Measurements from ENCODE around the gene CD200R1. TPM values are rescaled to one million over a fixed set of nuclear protein-coding genes. Genes with fewer than 3 reads are reported as not detected.

CD200R1 gene
- total and polyA plus RNA-seq, 2 experiments from 2014 or later: 0.18 to 0.28 TPM

DNA sequence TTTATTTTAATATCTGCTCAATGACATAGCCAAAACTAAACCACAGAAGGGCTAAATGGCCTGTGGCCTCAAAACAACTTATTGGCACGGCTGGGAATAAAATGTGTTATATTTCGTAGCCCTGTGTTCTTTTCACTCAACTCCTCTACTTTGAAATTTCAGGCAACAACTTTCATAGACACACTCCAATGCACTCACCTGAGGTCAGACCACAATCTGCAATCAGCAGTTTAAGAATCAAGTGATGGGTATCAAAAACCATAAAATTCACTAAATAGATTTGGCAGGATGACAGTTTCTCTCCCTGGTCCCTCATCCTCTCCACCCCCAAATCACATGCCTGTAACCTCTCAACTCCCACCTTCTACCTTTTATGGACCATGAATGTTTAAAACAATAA is 2.0 kb upstream of the CD200R1 start:
- no peaks in the 10 kb centered on the region for H3K9me3 Mint-ChIP-seq
- TF ChIP-seq STAT1 (IDR thresholded peaks at IDR 0.05; ENCODE audit: unreplicated experiment) (no peak), NANOG (IDR thresholded peaks at IDR 0.05; ENCODE audit: borderline replicate concordance) (no peak), POLR2AphosphoS5 (IDR thresholded peaks at IDR 0.05; ENCODE audit: low read depth) (no peak), EZH2 (IDR thresholded peaks at IDR 0.05; ENCODE audit: low read depth, unreplicated experiment) (no peak), ZNF331 (CRISPR knock-in tag; IDR thresholded peaks at IDR 0.05; ENCODE audit: low read depth) (no peak), CREB1 (CRISPR knock-in tag; IDR thresholded peaks at IDR 0.05; ENCODE audit: low read depth) (no peak), EZH2phosphoT487 (IDR thresholded peaks at IDR 0.05; ENCODE audit: unreplicated experiment) (no peak), JUNB (IDR thresholded peaks at IDR 0.05; ENCODE audit: unreplicated experiment) (no peak), ETS1 (IDR thresholded peaks at IDR 0.05) (no peak), REST (IDR thresholded peaks at IDR 0.05; ENCODE audit: unreplicated experiment) (no peak), ZNF114 (CRISPR knock-in tag; IDR thresholded peaks at IDR 0.05) (no peak)
- TF ChIP-seq, protein P1, sequence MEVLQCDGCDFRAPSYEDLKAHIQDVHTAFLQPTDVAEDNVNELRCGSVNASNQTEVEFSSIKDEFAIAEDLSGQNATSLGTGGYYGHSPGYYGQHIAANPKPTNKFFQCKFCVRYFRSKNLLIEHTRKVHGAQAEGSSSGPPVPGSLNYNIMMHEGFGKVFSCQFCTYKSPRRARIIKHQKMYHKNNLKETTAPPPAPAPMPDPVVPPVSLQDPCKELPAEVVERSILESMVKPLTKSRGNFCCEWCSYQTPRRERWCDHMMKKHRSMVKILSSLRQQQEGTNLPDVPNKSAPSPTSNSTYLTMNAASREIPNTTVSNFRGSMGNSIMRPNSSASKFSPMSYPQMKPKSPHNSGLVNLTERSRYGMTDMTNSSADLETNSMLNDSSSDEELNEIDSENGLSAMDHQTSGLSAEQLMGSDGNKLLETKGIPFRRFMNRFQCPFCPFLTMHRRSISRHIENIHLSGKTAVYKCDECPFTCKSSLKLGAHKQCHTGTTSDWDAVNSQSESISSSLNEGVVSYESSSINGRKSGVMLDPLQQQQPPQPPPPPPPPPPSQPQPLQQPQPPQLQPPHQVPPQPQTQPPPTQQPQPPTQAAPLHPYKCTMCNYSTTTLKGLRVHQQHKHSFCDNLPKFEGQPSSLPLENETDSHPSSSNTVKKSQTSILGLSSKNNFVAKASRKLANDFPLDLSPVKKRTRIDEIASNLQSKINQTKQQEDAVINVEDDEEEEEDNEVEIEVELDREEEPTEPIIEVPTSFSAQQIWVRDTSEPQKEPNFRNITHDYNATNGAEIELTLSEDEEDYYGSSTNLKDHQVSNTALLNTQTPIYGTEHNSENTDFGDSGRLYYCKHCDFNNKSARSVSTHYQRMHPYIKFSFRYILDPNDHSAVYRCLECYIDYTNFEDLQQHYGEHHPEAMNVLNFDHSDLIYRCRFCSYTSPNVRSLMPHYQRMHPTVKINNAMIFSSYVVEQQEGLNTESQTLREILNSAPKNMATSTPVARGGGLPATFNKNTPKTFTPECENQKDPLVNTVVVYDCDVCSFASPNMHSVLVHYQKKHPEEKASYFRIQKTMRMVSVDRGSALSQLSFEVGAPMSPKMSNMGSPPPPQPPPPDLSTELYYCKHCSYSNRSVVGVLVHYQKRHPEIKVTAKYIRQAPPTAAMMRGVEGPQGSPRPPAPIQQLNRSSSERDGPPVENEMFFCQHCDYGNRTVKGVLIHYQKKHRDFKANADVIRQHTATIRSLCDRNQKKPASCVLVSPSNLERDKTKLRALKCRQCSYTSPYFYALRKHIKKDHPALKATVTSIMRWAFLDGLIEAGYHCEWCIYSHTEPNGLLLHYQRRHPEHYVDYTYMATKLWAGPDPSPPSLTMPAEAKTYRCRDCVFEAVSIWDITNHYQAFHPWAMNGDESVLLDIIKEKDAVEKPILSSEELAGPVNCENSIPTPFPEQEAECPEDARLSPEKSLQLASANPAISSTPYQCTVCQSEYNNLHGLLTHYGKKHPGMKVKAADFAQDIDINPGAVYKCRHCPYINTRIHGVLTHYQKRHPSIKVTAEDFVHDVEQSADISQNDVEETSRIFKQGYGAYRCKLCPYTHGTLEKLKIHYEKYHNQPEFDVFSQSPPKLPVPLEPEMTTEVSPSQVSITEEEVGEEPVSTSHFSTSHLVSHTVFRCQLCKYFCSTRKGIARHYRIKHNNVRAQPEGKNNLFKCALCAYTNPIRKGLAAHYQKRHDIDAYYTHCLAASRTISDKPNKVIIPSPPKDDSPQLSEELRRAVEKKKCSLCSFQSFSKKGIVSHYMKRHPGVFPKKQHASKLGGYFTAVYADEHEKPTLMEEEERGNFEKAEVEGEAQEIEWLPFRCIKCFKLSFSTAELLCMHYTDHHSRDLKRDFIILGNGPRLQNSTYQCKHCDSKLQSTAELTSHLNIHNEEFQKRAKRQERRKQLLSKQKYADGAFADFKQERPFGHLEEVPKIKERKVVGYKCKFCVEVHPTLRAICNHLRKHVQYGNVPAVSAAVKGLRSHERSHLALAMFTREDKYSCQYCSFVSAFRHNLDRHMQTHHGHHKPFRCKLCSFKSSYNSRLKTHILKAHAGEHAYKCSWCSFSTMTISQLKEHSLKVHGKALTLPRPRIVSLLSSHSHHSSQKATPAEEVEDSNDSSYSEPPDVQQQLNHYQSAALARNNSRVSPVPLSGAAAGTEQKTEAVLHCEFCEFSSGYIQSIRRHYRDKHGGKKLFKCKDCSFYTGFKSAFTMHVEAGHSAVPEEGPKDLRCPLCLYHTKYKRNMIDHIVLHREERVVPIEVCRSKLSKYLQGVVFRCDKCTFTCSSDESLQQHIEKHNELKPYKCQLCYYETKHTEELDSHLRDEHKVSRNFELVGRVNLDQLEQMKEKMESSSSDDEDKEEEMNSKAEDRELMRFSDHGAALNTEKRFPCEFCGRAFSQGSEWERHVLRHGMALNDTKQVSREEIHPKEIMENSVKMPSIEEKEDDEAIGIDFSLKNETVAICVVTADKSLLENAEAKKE (CRISPR knock-in tag; IDR thresholded peaks at IDR 0.05): no peak
- TF ChIP-seq, protein P2, sequence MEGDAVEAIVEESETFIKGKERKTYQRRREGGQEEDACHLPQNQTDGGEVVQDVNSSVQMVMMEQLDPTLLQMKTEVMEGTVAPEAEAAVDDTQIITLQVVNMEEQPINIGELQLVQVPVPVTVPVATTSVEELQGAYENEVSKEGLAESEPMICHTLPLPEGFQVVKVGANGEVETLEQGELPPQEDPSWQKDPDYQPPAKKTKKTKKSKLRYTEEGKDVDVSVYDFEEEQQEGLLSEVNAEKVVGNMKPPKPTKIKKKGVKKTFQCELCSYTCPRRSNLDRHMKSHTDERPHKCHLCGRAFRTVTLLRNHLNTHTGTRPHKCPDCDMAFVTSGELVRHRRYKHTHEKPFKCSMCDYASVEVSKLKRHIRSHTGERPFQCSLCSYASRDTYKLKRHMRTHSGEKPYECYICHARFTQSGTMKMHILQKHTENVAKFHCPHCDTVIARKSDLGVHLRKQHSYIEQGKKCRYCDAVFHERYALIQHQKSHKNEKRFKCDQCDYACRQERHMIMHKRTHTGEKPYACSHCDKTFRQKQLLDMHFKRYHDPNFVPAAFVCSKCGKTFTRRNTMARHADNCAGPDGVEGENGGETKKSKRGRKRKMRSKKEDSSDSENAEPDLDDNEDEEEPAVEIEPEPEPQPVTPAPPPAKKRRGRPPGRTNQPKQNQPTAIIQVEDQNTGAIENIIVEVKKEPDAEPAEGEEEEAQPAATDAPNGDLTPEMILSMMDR (conservative IDR thresholded peaks at IDR 0.05; ENCODE audit: low read depth in 2 of 2): no peak
- Histone ChIP-seq H3K79me2 (replicated peaks; ENCODE audit: insufficient read depth) (no peaks in the 10 kb centered on the region), H3K36me3 (ENCODE audit: insufficient read depth) (no peaks in the 10 kb centered on the region), H3K9me2 (ENCODE audit: insufficient read depth) (no peaks in the 10 kb centered on the region), H4K20me1 (replicated peaks; ENCODE audit: insufficient read depth) (no peaks in the 10 kb centered on the region), H3K27me3 (ENCODE audit: insufficient read depth) (no peaks in the 10 kb centered on the region), H3K4me3 (no peak overlapping the region), H3K4me1 (ENCODE audit: insufficient read depth) (no peaks in the 10 kb centered on the region), H2AFZ (no peak overlapping the region), H3K4me2 (no peak overlapping the region), H3K27ac (ENCODE audit: low read depth) (no peak overlapping the region), H3F3A (replicated peaks; ENCODE audit: low read depth) (no peaks in the 10 kb centered on the region)
- H3K4me3 Mint-ChIP-seq: no peak overlapping the region
- H3K4me1 Mint-ChIP-seq: peaks cover 2% of the 10 kb centered on the region; the same call in 2 of the 3 replicates
- H3K27ac Mint-ChIP-seq: no peak overlapping the region
- H3K36me3 Mint-ChIP-seq (ENCODE audit: low read depth): no peaks in the 10 kb centered on the region
- H3K27me3 Mint-ChIP-seq (ENCODE audit: insufficient read depth, low read depth, poor library complexity): no peaks in the 10 kb centered on the region
- DNase-seq (ENCODE audit: low spot score) (no peak), ATAC-seq (no peak)

Measured in GM23338 (cell line).